HEK293 (cell line): ENCODE results near the gene TMEM150B.

Experiments used
- BCL11B ChIP-seq: fragments of 450-650 bp; formaldehyde crosslinking; IDR thresholded peaks from 2 replicates; pipeline ENCODE4 v1.5.1; 2016; ENCODE audit warnings: low read depth, missing biosample characterization, missing genetic modification characterization
- EGR2 ChIP-seq: fragments of 450-650 bp; formaldehyde crosslinking; IDR thresholded peaks from 2 replicates; pipeline ENCODE4 v1.5.1; 2016; ENCODE audit warnings: low read depth, missing biosample characterization, missing genetic modification characterization
- GFI1B ChIP-seq: fragments of 450-650 bp; formaldehyde crosslinking; IDR thresholded peaks from 2 replicates; pipeline ENCODE4 v1.5.1; 2016; ENCODE audit warnings: missing biosample characterization, missing genetic modification characterization
- HOXA7 ChIP-seq: sonication (generic); formaldehyde crosslinking; IDR thresholded peaks from 2 replicates; pipeline ENCODE4 v1.8.1; 2022; ENCODE audit warnings: missing genetic modification reagents, borderline replicate concordance
- KLF1 ChIP-seq: fragments of 450-650 bp; formaldehyde crosslinking; IDR thresholded peaks from 2 replicates; pipeline ENCODE4 v1.5.1; 2016; ENCODE audit warnings: missing biosample characterization, missing genetic modification characterization
- KLF10 ChIP-seq: fragments of 450-650 bp; IDR thresholded peaks from 2 replicates; pipeline ENCODE4 v1.5.1; 2018; ENCODE audit warnings: missing biosample characterization, mild to moderate bottlenecking, missing genetic modification characterization
- KLF16 ChIP-seq: fragments of 450-650 bp; formaldehyde crosslinking; IDR thresholded peaks from 2 replicates; pipeline ENCODE4 v1.5.1; 2017; ENCODE audit warnings: missing biosample characterization, missing genetic modification characterization
- KLF8 ChIP-seq: fragments of 450-650 bp; formaldehyde crosslinking; IDR thresholded peaks from 2 replicates; pipeline ENCODE4 v1.5.1; 2016; ENCODE audit warnings: missing biosample characterization, missing genetic modification characterization
- MZF1 ChIP-seq: fragments of 450-650 bp; formaldehyde crosslinking; IDR thresholded peaks from 2 replicates; pipeline ENCODE4 v1.5.1; 2017; ENCODE audit warnings: missing biosample characterization, missing genetic modification characterization, borderline replicate concordance
- OVOL3 ChIP-seq: fragments of 450-650 bp; formaldehyde crosslinking; IDR thresholded peaks from 2 replicates; pipeline ENCODE4 v1.5.1; 2016; ENCODE audit warnings: missing biosample characterization, missing genetic modification characterization
- PATZ1 ChIP-seq: fragments of 450-650 bp; formaldehyde crosslinking; IDR thresholded peaks from 2 replicates; pipeline ENCODE4 v1.5.1; 2016; ENCODE audit warnings: missing biosample characterization, missing genetic modification characterization
- SCRT1 ChIP-seq: fragments of 450-650 bp; formaldehyde crosslinking; IDR thresholded peaks from 2 replicates; pipeline ENCODE4 v1.5.1; 2016; ENCODE audit warnings: missing biosample characterization, missing genetic modification characterization, borderline replicate concordance
- SP3 ChIP-seq: fragments of 450-650 bp; formaldehyde crosslinking; IDR thresholded peaks from 2 replicates; pipeline ENCODE4 v1.5.1; 2016; ENCODE audit warnings: missing biosample characterization, missing genetic modification characterization
- YY1 ChIP-seq: fragments of 450-650 bp; formaldehyde crosslinking; IDR thresholded peaks from 2 replicates; pipeline ENCODE4 v1.5.1; 2018; ENCODE audit warnings: missing biosample characterization, missing genetic modification characterization
- ZBTB21 ChIP-seq: fragments of 450-650 bp; formaldehyde crosslinking; IDR thresholded peaks from 2 replicates; pipeline ENCODE4 v1.5.1; 2017; ENCODE audit warnings: missing biosample characterization, missing genetic modification characterization
- ZBTB6 ChIP-seq: fragments of 450-650 bp; formaldehyde crosslinking; IDR thresholded peaks from 2 replicates; pipeline ENCODE4 v1.5.1; 2017; ENCODE audit warnings: missing biosample characterization, missing genetic modification characterization
- ZNF112 ChIP-seq: fragments of 450-650 bp; formaldehyde crosslinking; IDR thresholded peaks from 2 replicates; pipeline ENCODE4 v1.5.0; 2017; ENCODE audit warnings: missing biosample characterization, missing genetic modification characterization
- ZNF155 ChIP-seq: fragments of 450-650 bp; formaldehyde crosslinking; IDR thresholded peaks from 2 replicates; pipeline ENCODE4 v1.5.1; 2016; ENCODE audit warnings: missing biosample characterization, missing genetic modification characterization
- ZNF169 ChIP-seq: fragments of 450-650 bp; formaldehyde crosslinking; IDR thresholded peaks from 2 replicates; pipeline ENCODE4 v1.5.1; 2016; ENCODE audit warnings: missing biosample characterization, missing genetic modification characterization
- ZNF184 ChIP-seq: fragments of 450-650 bp; IDR thresholded peaks from 2 replicates; pipeline ENCODE4 v1.5.1; 2018; ENCODE audit warnings: missing biosample characterization, mild to moderate bottlenecking, missing genetic modification characterization
- ZNF19 ChIP-seq: fragments of 450-650 bp; formaldehyde crosslinking; IDR thresholded peaks from 2 replicates; pipeline ENCODE4; 2016; ENCODE audit warnings: missing biosample characterization, missing genetic modification characterization, low read depth
- ZNF214 ChIP-seq: fragments of 450-650 bp; formaldehyde crosslinking; IDR thresholded peaks from 2 replicates; pipeline ENCODE4 v1.5.1; 2017; ENCODE audit warnings: missing biosample characterization, mild to moderate bottlenecking, missing genetic modification characterization, borderline replicate concordance
- ZNF221 ChIP-seq: fragments of 450-650 bp; formaldehyde crosslinking; IDR thresholded peaks from 2 replicates; pipeline ENCODE4 v1.5.1; 2017; ENCODE audit warnings: missing biosample characterization, missing genetic modification characterization, borderline replicate concordance
- ZNF248 ChIP-seq: fragments of 450-650 bp; formaldehyde crosslinking; IDR thresholded peaks from 2 replicates; pipeline ENCODE4 v1.5.1; 2017; ENCODE audit warnings: missing biosample characterization, missing genetic modification characterization
- ZNF341 ChIP-seq: fragments of 450-650 bp; formaldehyde crosslinking; IDR thresholded peaks from 2 replicates; pipeline ENCODE4; 2016; ENCODE audit warnings: low read depth, missing biosample characterization, missing genetic modification characterization
- ZNF350 ChIP-seq: fragments of 450-650 bp; formaldehyde crosslinking; IDR thresholded peaks from 2 replicates; pipeline ENCODE4 v1.5.0; 2017; ENCODE audit warnings: missing biosample characterization, mild to moderate bottlenecking, missing genetic modification characterization
- ZNF366 ChIP-seq: fragments of 450-650 bp; formaldehyde crosslinking; conservative IDR thresholded peaks from 2 replicates; pipeline ENCODE4 v1.5.1; 2016; ENCODE audit warnings: missing biosample characterization, missing genetic modification characterization
- ZNF37A ChIP-seq: fragments of 450-650 bp; IDR thresholded peaks from 2 replicates; pipeline ENCODE4 v1.5.1; 2018; ENCODE audit warnings: missing biosample characterization, missing genetic modification characterization
- ZNF48 ChIP-seq: fragments of 450-650 bp; formaldehyde crosslinking; IDR thresholded peaks from 2 replicates; pipeline ENCODE4 v1.5.1; 2016; ENCODE audit warnings: missing biosample characterization, missing genetic modification characterization
- ZNF514 ChIP-seq: fragments of 450-650 bp; formaldehyde crosslinking; IDR thresholded peaks from 2 replicates; pipeline ENCODE4 v1.5.1; 2016; ENCODE audit warnings: missing biosample characterization, missing genetic modification characterization
- ZNF521 ChIP-seq: fragments of 450-650 bp; formaldehyde crosslinking; IDR thresholded peaks from 2 replicates; pipeline ENCODE4 v1.5.1; 2017; ENCODE audit warnings: missing biosample characterization, mild to moderate bottlenecking, missing genetic modification characterization
- ZNF560 ChIP-seq: fragments of 450-650 bp; formaldehyde crosslinking; IDR thresholded peaks from 2 replicates; pipeline ENCODE4 v1.5.1; 2017; ENCODE audit warnings: missing biosample characterization, missing genetic modification characterization, borderline replicate concordance
- ZNF610 ChIP-seq: fragments of 450-650 bp; formaldehyde crosslinking; IDR thresholded peaks from 2 replicates; pipeline ENCODE4 v1.5.1; 2016; ENCODE audit warnings: missing biosample characterization, missing genetic modification characterization, borderline replicate concordance
- ZNF624 ChIP-seq: fragments of 450-650 bp; formaldehyde crosslinking; IDR thresholded peaks from 2 replicates; pipeline ENCODE4 v1.5.1; 2017; ENCODE audit warnings: missing biosample characterization, missing genetic modification characterization
- ZNF654 ChIP-seq: fragments of 450-650 bp; formaldehyde crosslinking; IDR thresholded peaks from 2 replicates; pipeline ENCODE4 v1.5.1; 2016; ENCODE audit warnings: low read depth, missing biosample characterization, missing genetic modification characterization
- ZNF677 ChIP-seq: fragments of 450-650 bp; IDR thresholded peaks from 2 replicates; pipeline ENCODE4 v1.5.0; 2018; ENCODE audit warnings: missing biosample characterization, mild to moderate bottlenecking, missing genetic modification characterization, moderate library complexity
- ZNF701 ChIP-seq: fragments of 450-650 bp; formaldehyde crosslinking; IDR thresholded peaks from 2 replicates; pipeline ENCODE4 v1.5.1; 2016; ENCODE audit warnings: missing biosample characterization, missing genetic modification characterization
- ZNF747 ChIP-seq: fragments of 450-650 bp; formaldehyde crosslinking; IDR thresholded peaks from 2 replicates; pipeline ENCODE4 v1.5.1; 2016; ENCODE audit warnings: missing biosample characterization, missing genetic modification characterization
- TF ChIP-seq, protein P1 (sequence below): fragments of 450-650 bp; formaldehyde crosslinking; IDR thresholded peaks from 2 replicates; pipeline ENCODE4 v1.5.1; 2017; ENCODE audit warnings: missing biosample characterization, missing genetic modification characterization

The TMEM150B gene

GRCh38 chr19:55339105-55339888, 14.2 kb upstream of the TMEM150B start, which contains the start of gene KMT5C (continued):
- no peak for TF ChIP-seq ZNF610
- peak; percentile 40 for TF ChIP-seq KLF1 (tag by site-specific recombination)
- no peak for TF ChIP-seq ZNF169
- peak; percentile 86 for TF ChIP-seq KLF16 (tag by site-specific recombination)
- TF ChIP-seq ZNF37A (tag by site-specific recombination), result no peak
- TF ChIP-seq ZNF341 (tag by site-specific recombination), result peak; percentile 80
- peak; percentile 82 for TF ChIP-seq KLF8 (tag by site-specific recombination)
- TF ChIP-seq ZNF677 (tag by site-specific recombination), result no peak
- no peak for TF ChIP-seq ZNF248
- TF ChIP-seq MZF1 (tag by site-specific recombination), result no peak
- no peak for TF ChIP-seq ZNF747 (tag by site-specific recombination)
- TF ChIP-seq SCRT1 (tag by site-specific recombination), result no peak
- TF ChIP-seq PATZ1, result peak; percentile 70
- no peak for TF ChIP-seq HOXA7
- TF ChIP-seq ZNF112 (tag by site-specific recombination), result no peak
- TF ChIP-seq, protein P1, sequence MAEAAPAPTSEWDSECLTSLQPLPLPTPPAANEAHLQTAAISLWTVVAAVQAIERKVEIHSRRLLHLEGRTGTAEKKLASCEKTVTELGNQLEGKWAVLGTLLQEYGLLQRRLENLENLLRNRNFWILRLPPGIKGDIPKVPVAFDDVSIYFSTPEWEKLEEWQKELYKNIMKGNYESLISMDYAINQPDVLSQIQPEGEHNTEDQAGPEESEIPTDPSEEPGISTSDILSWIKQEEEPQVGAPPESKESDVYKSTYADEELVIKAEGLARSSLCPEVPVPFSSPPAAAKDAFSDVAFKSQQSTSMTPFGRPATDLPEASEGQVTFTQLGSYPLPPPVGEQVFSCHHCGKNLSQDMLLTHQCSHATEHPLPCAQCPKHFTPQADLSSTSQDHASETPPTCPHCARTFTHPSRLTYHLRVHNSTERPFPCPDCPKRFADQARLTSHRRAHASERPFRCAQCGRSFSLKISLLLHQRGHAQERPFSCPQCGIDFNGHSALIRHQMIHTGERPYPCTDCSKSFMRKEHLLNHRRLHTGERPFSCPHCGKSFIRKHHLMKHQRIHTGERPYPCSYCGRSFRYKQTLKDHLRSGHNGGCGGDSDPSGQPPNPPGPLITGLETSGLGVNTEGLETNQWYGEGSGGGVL (tag by site-specific recombination), result peak; percentile 85
- no peak for TF ChIP-seq ZNF654 (tag by site-specific recombination)
- no peak for TF ChIP-seq ZNF155 (tag by site-specific recombination)
- no peak for TF ChIP-seq ZNF19
- peak; percentile 64; the same call in 1 of the 2 replicates for TF ChIP-seq KLF10
- TF ChIP-seq GFI1B (tag by site-specific recombination), result no peak
- TF ChIP-seq YY1 (tag by site-specific recombination), result no peak
- no peak for TF ChIP-seq ZNF624
- no peak for TF ChIP-seq ZNF184
- no peak for TF ChIP-seq ZNF350
- no peak for TF ChIP-seq ZNF514
- peak; percentile 95 for TF ChIP-seq EGR2
- TF ChIP-seq ZNF221 (tag by site-specific recombination), result no peak
- TF ChIP-seq ZNF366 (tag by site-specific recombination), result peak; percentile 98
- TF ChIP-seq ZNF48, result no peak
- TF ChIP-seq ZNF701 (tag by site-specific recombination), result no peak
- TF ChIP-seq SP3 (tag by site-specific recombination), result peak; percentile 98
- TF ChIP-seq ZBTB6 (tag by site-specific recombination), result no peak
- no peak for TF ChIP-seq ZNF560 (tag by site-specific recombination)
- TF ChIP-seq BCL11B (tag by site-specific recombination), result 0 out of 2 replicates have a peak, but pooled peaks have one; percentile 39
- TF ChIP-seq ZNF521 (tag by site-specific recombination), result no peak
- no peak for TF ChIP-seq ZNF214 (tag by site-specific recombination)
- TF ChIP-seq ZBTB21 (tag by site-specific recombination), result peak; percentile 69
- TF ChIP-seq OVOL3, result no peak
